Thyroid gland (tissue), 4 donors: ENCODE results near the gene OTC.

ENCODE experiments used
- POLR2A ChIP-seq, 2 donors: fragments of 450-650 bp; IDR thresholded peaks; one replicate each; pipeline ENCODE4 v1.6.1; 2017; ENCODE audit warnings: antibody characterized with exemption in 2 of 2, mild to moderate bottlenecking in 2 of 2, moderate library complexity in 1 of 2
- TF ChIP-seq, protein P1 (sequence below), 6 experiments: fragments of 200-600 bp in 3 of 6; fragments of 450-650 bp in 3 of 6; sonication (generic) in 3 of 6; IDR thresholded peaks; one replicate each; pipeline ENCODE4 v1.5.1; 2016 to 2019; ENCODE audit warnings: antibody characterized with exemption in 6 of 6, mild to moderate bottlenecking in 2 of 6, inconsistent platforms in 1 of 6, moderate library complexity in 1 of 6

DNA sequence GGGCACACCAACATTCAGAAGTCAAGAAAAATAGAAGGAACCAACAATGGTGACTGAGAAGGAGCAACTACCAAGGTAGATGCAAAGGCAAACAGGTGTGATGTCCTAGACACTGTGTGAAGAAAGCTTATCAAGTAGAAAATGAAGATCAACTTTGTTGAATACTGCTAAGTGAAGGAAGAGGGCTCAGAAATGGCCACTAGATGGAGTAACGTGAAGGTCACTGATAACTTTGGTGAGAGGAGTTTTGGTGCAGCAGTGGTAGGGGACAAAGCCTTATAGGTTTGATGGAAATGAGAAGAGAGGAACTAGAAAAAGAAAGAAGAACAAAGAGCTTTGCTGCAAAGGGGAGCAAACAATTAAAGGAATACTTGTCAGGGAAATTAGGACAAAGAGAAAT is 23.5 kb downstream of the OTC start:
- TF ChIP-seq, protein P1, sequence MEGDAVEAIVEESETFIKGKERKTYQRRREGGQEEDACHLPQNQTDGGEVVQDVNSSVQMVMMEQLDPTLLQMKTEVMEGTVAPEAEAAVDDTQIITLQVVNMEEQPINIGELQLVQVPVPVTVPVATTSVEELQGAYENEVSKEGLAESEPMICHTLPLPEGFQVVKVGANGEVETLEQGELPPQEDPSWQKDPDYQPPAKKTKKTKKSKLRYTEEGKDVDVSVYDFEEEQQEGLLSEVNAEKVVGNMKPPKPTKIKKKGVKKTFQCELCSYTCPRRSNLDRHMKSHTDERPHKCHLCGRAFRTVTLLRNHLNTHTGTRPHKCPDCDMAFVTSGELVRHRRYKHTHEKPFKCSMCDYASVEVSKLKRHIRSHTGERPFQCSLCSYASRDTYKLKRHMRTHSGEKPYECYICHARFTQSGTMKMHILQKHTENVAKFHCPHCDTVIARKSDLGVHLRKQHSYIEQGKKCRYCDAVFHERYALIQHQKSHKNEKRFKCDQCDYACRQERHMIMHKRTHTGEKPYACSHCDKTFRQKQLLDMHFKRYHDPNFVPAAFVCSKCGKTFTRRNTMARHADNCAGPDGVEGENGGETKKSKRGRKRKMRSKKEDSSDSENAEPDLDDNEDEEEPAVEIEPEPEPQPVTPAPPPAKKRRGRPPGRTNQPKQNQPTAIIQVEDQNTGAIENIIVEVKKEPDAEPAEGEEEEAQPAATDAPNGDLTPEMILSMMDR (IDR thresholded peaks at IDR 0.05): peak in 2 of 6 experiments; percentile 16 to 36
- TF ChIP-seq POLR2A (IDR thresholded peaks at IDR 0.05): no peak
